Activated T-cell treated with anti-CD3 and anti-CD28 coated beads, Interleukin-2, amount 50 U/mL, for 24 hours (primary cell): ENCODE results near the gene DOP1B.

Experiments used
- DNase-seq: peaks from one replicate; pipeline ENCODE4 v3.0.0-alpha.2; 2020
- H3K27ac Mint-ChIP-seq: 2 replicates; pipeline ENCODE4 v1.8.0; 2020; ENCODE audit warnings: mild to moderate bottlenecking, mixed read lengths
- H3K27me3 Mint-ChIP-seq: 2 replicates; pipeline ENCODE4 v1.8.0; 2020; ENCODE audit warnings: mixed read lengths
- H3K36me3 Mint-ChIP-seq: 2 replicates; pipeline ENCODE4 v1.8.0; 2020; ENCODE audit warnings: low read depth, mixed read lengths
- H3K4me1 Mint-ChIP-seq: 2 replicates; pipeline ENCODE4 v1.8.0; 2020; ENCODE audit warnings: low read depth, mixed read lengths
- H3K4me3 Mint-ChIP-seq: 2 replicates; pipeline ENCODE4 v1.8.0; 2020; ENCODE audit warnings: mild to moderate bottlenecking, moderate library complexity, mixed read lengths
- H3K9me3 Mint-ChIP-seq: 2 replicates; pipeline ENCODE4 v1.8.0; 2020; ENCODE audit warnings: mixed read lengths

Gene DOP1B

GRCh38 chr21:36155603-36156338, 853 bp upstream of the DOP1B start:
- H3K27ac Mint-ChIP-seq: peak overlapping the region; percentile 37
- H3K27me3 Mint-ChIP-seq: no peaks in the 10 kb centered on the region
- no peaks in the 10 kb centered on the region for H3K36me3 Mint-ChIP-seq
- no peak for DNase-seq
- H3K9me3 Mint-ChIP-seq: no peaks in the 10 kb centered on the region
- H3K4me1 Mint-ChIP-seq: peaks cover 19% of the 10 kb centered on the region
- peak overlapping the region; percentile 83 for H3K4me3 Mint-ChIP-seq

DNA sequence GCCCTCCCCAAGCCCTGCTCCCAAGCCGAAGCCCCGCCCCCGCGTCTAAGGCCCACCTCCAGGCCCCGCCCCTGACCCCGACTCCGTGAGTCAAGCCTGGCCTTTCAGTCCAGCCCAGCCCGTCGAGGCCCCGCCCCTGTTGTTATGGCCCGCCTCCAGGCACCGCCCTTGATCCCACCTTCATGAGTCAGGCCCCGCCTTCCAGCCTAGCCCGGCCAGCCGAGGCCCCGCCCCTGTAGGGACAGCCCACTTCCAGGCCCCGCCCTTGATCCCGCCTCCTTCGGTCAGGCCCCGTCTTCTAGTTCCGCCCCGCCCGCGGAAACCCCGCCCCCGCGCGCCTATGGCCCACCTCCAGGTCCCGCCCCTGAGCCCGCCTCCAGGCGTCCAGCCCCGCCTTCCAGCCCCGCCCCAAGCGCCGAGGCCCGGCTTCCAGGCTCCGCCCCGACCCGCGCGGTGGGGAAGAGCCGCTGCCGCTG, 247 bp upstream of the DOP1B start:
- no peaks in the 10 kb centered on the region for H3K27me3 Mint-ChIP-seq
- no peaks in the 10 kb centered on the region for H3K9me3 Mint-ChIP-seq
- H3K4me3 Mint-ChIP-seq: peak overlapping the region; percentile 83
- DNase-seq: peak; percentile 100
- H3K36me3 Mint-ChIP-seq: no peaks in the 10 kb centered on the region
- H3K27ac Mint-ChIP-seq: no peak overlapping the region
- H3K4me1 Mint-ChIP-seq: peaks cover 19% of the 10 kb centered on the region

DNA sequence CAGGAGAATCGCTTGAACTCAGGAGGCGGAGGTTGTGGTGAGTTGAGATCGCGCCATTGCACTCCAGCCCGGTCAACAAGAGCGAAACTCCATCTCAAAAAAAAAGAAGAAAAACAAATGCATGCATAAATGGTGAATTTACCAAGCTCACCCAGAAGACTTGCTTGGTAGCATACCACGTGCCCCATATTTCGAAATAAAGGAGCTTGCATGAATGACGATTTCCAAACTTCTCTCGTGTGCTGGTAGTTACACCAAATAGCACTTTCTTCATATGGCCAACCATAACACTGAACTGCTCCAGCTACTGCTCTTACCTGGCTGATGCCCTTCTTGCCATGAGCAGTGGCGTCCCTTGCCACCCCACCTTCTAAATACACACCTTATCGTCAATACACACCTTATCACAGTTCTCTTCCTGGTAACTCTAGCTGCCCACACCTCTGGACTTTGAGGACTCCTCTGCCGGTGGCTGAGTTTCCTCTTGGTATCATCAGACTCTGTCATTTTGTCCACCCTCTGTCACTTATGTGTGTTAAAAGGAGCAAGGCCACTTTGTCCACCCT, 2.8 kb downstream of the DOP1B start:
- peaks cover 2% of the 10 kb centered on the region for H3K36me3 Mint-ChIP-seq
- no peaks in the 10 kb centered on the region for H3K9me3 Mint-ChIP-seq
- no peak overlapping the region for H3K27ac Mint-ChIP-seq
- DNase-seq: no peak
- no peaks in the 10 kb centered on the region for H3K27me3 Mint-ChIP-seq
- H3K4me1 Mint-ChIP-seq: peaks cover 25% of the 10 kb centered on the region
- H3K4me3 Mint-ChIP-seq: no peak overlapping the region

GRCh38 chr21:36160850-36161178, 4.2 kb downstream of the DOP1B start:
- Mint-ChIP-seq H3K27ac (no peak overlapping the region), H3K27me3 (no peaks in the 10 kb centered on the region), H3K9me3 (no peaks in the 10 kb centered on the region), H3K4me3 (no peak overlapping the region), H3K36me3 (peaks cover 11% of the 10 kb centered on the region), H3K4me1 (peaks cover 20% of the 10 kb centered on the region)
- DNase-seq: no peak

DNA sequence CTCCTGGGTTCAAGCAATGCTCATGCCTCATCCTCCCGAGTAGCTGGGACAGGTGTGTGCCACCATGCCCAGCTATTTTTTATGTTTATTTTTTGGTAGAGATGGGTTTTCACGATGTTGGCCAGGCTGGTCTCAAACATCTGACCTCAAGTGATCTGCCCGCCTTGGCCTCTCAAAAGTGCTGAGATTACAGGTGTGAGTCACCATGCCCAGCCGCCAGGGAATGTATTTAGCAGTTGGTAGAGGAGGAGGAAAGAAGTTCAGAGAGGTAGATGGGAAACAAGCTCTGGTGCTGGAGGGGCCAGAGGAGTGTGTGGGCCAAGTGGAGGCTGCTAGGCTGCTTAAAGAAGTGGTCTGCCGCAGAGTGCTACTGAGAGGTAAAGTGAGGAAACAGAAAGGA, 6.0 kb downstream of the DOP1B start:
- Mint-ChIP-seq H3K27ac (no peak overlapping the region), H3K4me1 (peaks cover 15% of the 10 kb centered on the region), H3K9me3 (no peaks in the 10 kb centered on the region)

DNA sequence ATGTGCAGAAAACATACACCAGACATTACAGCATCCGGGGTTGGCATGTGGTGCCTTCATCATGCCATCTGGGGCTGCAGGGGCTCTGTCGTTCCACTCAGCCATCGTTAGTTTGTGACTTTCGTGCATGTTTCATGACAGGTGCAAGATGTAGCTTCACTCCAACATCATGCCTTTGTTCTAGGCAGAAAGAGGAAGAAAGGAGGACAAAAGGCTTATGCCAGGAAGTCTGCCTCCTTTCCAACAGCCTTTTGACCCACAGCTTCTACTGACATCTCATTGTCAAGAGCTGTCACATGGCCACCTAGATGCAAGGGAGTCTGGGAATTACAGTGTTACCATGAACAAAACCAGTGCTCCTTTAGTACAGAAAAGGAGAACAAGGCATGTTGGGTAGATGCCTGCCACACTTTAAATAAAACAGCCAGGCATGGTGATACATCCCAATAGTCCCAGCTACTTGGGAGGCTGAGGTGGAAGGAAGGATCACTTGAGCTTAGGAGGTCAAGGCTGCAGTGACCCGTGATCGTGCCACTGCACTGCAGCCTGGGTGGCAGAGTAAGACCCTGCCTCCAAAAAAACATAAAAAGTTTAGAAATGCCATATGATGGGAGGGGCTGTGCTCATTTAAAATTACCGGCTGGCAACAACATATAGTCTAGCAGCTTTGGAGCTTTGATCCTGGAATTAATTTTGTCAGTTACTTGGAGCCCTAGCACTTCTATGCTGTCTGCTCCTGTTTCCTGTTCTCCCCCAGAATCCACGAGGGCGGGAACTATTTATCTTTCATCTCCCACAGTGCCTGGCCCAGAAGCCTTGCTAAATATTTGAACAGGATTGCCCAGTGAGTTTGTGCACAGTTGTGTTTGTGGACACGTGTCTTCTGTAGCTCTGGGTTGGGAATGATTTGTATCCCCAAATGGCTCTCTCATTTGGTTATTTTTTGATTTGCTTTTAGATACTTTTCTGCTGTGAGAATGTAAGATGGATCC, 7.4 kb downstream of the DOP1B start:
- Mint-ChIP-seq H3K4me3 (no peak overlapping the region), H3K27me3 (no peaks in the 10 kb centered on the region), H3K27ac (no peak overlapping the region), H3K4me1 (peaks cover 9% of the 10 kb centered on the region), H3K9me3 (no peaks in the 10 kb centered on the region), H3K36me3 (peaks cover 30% of the 10 kb centered on the region)
- no peak for DNase-seq

More for the DNA sequence above, 6.0 kb downstream of the DOP1B start:
- peaks cover 23% of the 10 kb centered on the region for H3K36me3 Mint-ChIP-seq
- H3K27me3 Mint-ChIP-seq: no peaks in the 10 kb centered on the region
- DNase-seq: no peak
- no peak overlapping the region for H3K4me3 Mint-ChIP-seq

- H3K27me3 Mint-ChIP-seq: no peaks in the 10 kb centered on the region
- no peak overlapping the region for H3K27ac Mint-ChIP-seq
- DNase-seq: no peak
- H3K36me3 Mint-ChIP-seq: peaks cover 42% of the 10 kb centered on the region
- peaks cover 9% of the 10 kb centered on the region for H3K4me1 Mint-ChIP-seq
- no peak overlapping the region for H3K4me3 Mint-ChIP-seq
- no peaks in the 10 kb centered on the region for H3K9me3 Mint-ChIP-seq
Measured at GRCh38 chr21:36165356-36165755, 8.7 kb downstream of the DOP1B start.

GRCh38 chr21:36166705-36167104, 10.1 kb downstream of the DOP1B start:
- H3K4me3 Mint-ChIP-seq: no peak overlapping the region
- H3K9me3 Mint-ChIP-seq: no peaks in the 10 kb centered on the region
- H3K36me3 Mint-ChIP-seq: peaks cover 45% of the 10 kb centered on the region
- no peak overlapping the region for H3K27ac Mint-ChIP-seq
- H3K4me1 Mint-ChIP-seq: peaks cover 9% of the 10 kb centered on the region
- DNase-seq: no peak
- H3K27me3 Mint-ChIP-seq: no peaks in the 10 kb centered on the region

DNA sequence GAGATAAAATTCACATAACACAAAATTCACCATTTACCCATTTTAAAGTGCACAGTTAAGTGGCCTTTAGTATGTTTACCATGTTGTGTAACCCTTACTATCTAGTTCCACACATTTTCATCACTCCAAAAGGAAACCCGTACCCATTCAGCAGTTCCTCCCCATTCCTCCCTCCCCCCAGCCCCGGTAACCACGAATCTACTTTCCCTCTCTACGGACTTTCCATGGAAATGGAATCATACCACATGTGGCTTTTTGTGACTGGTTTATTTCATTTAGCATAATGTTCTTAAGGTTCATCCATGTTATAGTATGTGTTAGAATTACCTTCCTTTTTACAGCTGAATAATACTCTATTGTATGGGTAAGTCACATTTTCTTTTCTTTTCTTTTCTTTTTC, 10.9 kb downstream of the DOP1B start:
- no peak overlapping the region for H3K4me3 Mint-ChIP-seq
- H3K4me1 Mint-ChIP-seq: peaks cover 9% of the 10 kb centered on the region
- no peak for DNase-seq
- no peaks in the 10 kb centered on the region for H3K9me3 Mint-ChIP-seq
- H3K27ac Mint-ChIP-seq: no peak overlapping the region
- H3K27me3 Mint-ChIP-seq: no peaks in the 10 kb centered on the region
- H3K36me3 Mint-ChIP-seq: peaks cover 45% of the 10 kb centered on the region

GRCh38 chr21:36169470-36170128, 13.0 kb downstream of the DOP1B start:
- Mint-ChIP-seq H3K4me3 (no peak overlapping the region), H3K9me3 (no peaks in the 10 kb centered on the region), H3K27ac (no peak overlapping the region), H3K36me3 (peaks cover 43% of the 10 kb centered on the region), H3K27me3 (no peaks in the 10 kb centered on the region), H3K4me1 (peaks cover 6% of the 10 kb centered on the region)
- no peak for DNase-seq

DNA sequence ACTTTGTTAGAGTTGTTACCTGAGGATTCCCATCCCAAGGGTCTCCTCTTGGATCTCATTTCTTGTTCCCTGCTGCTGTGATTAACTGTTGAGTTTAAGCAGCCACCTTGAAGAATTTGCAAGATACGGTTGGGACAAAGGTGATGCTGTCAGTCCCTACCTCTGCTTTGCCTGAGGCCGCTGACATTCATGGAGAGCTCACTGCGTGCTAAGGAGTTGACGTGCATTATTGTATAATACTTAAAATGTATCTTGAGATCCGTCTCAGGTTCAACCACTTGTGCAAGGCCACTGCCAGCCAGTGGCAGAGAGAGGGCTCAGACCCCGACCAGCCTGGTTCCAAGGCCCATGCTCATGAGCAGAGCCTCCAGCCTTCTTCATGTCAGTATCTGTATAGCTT, 14.2 kb downstream of the DOP1B start:
- no peak for DNase-seq
- Mint-ChIP-seq H3K9me3 (no peaks in the 10 kb centered on the region), H3K27ac (no peak overlapping the region), H3K4me3 (no peak overlapping the region), H3K4me1 (peaks cover 12% of the 10 kb centered on the region), H3K36me3 (peaks cover 40% of the 10 kb centered on the region), H3K27me3 (no peaks in the 10 kb centered on the region)

DNA sequence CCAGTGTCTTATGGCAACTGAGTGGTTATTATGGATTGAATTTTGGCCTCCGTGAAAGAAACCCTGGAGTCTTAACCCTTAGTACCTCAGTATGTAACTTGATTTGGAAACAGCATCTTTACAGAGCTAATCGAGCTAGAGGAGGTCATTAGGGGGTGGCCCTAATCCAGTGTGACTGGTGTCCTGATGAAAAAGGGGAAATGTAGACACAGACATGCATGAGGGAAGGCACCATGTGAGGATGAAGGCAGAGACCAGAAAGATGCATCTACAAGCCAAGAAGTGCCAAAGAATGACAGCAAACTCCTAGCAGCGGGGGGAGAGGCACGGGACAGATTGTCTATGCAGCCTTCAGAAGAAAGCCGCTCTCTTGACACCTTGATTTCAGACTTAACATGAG, 14.7 kb downstream of the DOP1B start:
- Mint-ChIP-seq H3K4me3 (no peak overlapping the region), H3K9me3 (no peaks in the 10 kb centered on the region), H3K27ac (no peak overlapping the region), H3K36me3 (peaks cover 38% of the 10 kb centered on the region), H3K27me3 (no peaks in the 10 kb centered on the region), H3K4me1 (peaks cover 12% of the 10 kb centered on the region)
- DNase-seq: no peak

GRCh38 chr21:36171741-36172331, 15.2 kb downstream of the DOP1B start:
- no peak for DNase-seq
- Mint-ChIP-seq H3K27me3 (no peaks in the 10 kb centered on the region), H3K9me3 (no peaks in the 10 kb centered on the region), H3K36me3 (peaks cover 33% of the 10 kb centered on the region), H3K27ac (peak overlapping the region; percentile 5), H3K4me3 (no peak overlapping the region), H3K4me1 (peaks cover 12% of the 10 kb centered on the region)

DNA sequence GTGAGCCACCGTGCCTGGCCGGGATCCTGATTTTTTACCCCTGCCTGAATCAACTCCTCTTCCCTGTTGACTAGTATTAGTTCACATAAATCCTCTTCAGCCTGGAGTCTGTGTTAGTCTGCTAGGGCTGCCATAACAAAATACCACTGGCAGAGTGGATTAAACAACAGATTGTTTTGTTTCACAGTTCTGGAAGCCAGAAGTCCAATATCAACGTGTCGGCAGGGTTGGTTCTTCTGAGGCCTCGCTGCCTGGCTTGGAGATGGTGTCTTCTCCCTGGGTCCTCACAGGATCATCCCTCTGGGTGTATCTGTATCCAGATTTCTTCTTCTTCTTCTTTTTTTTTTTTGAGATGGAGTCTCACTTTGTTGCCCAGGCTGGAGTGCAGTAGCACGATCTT, 18.2 kb downstream of the DOP1B start:
- no peak for DNase-seq
- no peaks in the 10 kb centered on the region for H3K9me3 Mint-ChIP-seq
- peak overlapping the region; percentile 57 for H3K27ac Mint-ChIP-seq
- H3K27me3 Mint-ChIP-seq: no peaks in the 10 kb centered on the region
- no peak overlapping the region for H3K4me3 Mint-ChIP-seq
- peaks cover 14% of the 10 kb centered on the region for H3K4me1 Mint-ChIP-seq
- H3K36me3 Mint-ChIP-seq: peaks cover 16% of the 10 kb centered on the region
